ENCODE data around the gene FLYWCH1. TPM values are rescaled to one million over a fixed set of nuclear protein-coding genes. Genes with fewer than 3 reads are reported as not detected.
A peak's percentile ranks its signal among the peaks of the same experiment; 100 is the strongest.
"Not testable (repeated sequence)": the region's sequence is repeated elsewhere in the genome, so short reads cannot be mapped to it uniquely, and the experiment has no call there.

Gene FLYWCH1
- total and polyA plus RNA-seq, 7 donors, result 6.9 to 51.5 (median 28.6) TPM

- Histone ChIP-seq H3K27ac (peak overlapping the region in 2 of 4 donors; percentile 29 to 44), H3K4me3 (peak overlapping the region in 2 of 4 donors; percentile 17 to 19), H3K4me1 (peaks cover 0 to 10% (median 9%) of the 10 kb centered on the region in 4 donors), H3K36me3 (peaks cover 11 to 34% (median 17%) of the 10 kb centered on the region in 4 donors), H3K9me3 (no peaks in the 10 kb centered on the region), H3K27me3 (no peaks in the 10 kb centered on the region)
- 6 to 9% methylated on average over 19 of the region's 19 CpGs for WGBS, 2 donors
- peak; percentile 95 for DNase-seq
- TF ChIP-seq, protein P1, sequence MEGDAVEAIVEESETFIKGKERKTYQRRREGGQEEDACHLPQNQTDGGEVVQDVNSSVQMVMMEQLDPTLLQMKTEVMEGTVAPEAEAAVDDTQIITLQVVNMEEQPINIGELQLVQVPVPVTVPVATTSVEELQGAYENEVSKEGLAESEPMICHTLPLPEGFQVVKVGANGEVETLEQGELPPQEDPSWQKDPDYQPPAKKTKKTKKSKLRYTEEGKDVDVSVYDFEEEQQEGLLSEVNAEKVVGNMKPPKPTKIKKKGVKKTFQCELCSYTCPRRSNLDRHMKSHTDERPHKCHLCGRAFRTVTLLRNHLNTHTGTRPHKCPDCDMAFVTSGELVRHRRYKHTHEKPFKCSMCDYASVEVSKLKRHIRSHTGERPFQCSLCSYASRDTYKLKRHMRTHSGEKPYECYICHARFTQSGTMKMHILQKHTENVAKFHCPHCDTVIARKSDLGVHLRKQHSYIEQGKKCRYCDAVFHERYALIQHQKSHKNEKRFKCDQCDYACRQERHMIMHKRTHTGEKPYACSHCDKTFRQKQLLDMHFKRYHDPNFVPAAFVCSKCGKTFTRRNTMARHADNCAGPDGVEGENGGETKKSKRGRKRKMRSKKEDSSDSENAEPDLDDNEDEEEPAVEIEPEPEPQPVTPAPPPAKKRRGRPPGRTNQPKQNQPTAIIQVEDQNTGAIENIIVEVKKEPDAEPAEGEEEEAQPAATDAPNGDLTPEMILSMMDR (IDR thresholded peaks at IDR 0.05), result peak; percentile 84 to 96 (median 94)
- peak in 2 of 4 donors; percentile 17 for TF ChIP-seq POLR2AphosphoS5 (IDR thresholded peaks at IDR 0.05)
- no peak for TF ChIP-seq POLR2A (IDR thresholded peaks at IDR 0.05)
- no peak for TF ChIP-seq EP300 (IDR thresholded peaks at IDR 0.05)
- intact Hi-C loops (cut with DNase I), result loop anchor here (2.0 to 5.0 kb wide), 2 partner anchors 52 to 55 kb away; partner anchors contain the start of gene PKMYT1
Observed at GRCh38 chr16:2927010-2927646, 15.4 kb downstream of the FLYWCH1 start.

DNA sequence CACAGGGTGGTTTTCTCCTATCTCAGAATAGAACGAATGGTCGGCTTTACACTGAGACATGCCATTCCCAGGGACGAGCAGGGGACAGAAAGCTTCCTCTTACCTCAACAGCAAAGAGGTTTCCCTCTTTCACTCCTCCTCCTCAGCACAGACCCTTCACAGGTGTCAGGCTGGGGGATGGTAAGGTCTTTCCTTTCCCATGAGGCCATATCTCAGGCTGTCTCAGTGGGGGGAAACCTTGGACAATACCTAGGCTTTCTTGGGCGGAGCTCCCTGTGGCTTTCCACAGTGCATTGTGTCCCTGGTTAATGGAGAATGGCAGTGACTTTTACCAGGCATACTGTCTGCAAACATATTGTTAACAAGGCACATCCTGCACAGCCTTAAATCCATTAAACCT, 16.4 kb downstream of the FLYWCH1 start:
- not testable (repeated sequence) for H3K4me1 ChIP-seq, H3K4me3 ChIP-seq, H3K27me3 ChIP-seq, H3K27ac ChIP-seq, H3K9me3 ChIP-seq, DNase-seq
- intact Hi-C loops (cut with DNase I), result loop anchor here (5.0 kb wide), 1 partner anchor 54 kb away; the partner anchor contains the start of gene PKMYT1
- H3K36me3 ChIP-seq, result peaks cover 12 to 31% (median 16%) of the 10 kb centered on the region in 4 donors
- WGBS, 2 donors, result 87 to 92% methylated on average over 4 of the region's 4 CpGs

DNA sequence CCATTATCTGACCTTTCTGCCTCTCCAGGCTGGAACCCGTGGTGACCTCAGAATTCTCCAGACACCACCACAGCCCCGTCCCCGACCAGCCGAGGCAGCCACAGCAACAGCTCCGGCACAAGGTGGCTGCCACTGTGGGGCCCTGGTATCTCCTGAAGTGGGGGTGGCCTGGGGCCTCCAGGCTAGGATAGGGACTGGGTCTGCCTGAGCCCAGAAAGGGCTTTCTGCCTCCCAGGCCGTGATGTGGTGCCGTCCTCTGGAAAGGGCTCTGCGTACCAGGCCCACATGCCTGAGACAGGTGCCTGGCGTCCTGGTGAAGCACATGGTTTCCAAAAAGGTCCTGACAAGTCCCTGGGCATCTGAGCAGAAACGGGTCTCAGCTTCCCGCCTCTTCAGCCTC, 17.1 kb downstream of the FLYWCH1 start:
- TF ChIP-seq EP300 (IDR thresholded peaks at IDR 0.05), result no peak
- TF ChIP-seq, protein P1 (IDR thresholded peaks at IDR 0.05), result no peak
- no peak for TF ChIP-seq POLR2AphosphoS5 (IDR thresholded peaks at IDR 0.05)
- 92% methylated on average over 11 of the region's 11 CpGs for WGBS, 2 donors
- Histone ChIP-seq H3K27me3 (no peaks in the 10 kb centered on the region), H3K27ac (no peak overlapping the region), H3K36me3 (peaks cover 18 to 37% (median 23%) of the 10 kb centered on the region in 4 donors), H3K4me1 (peaks cover 0 to 10% (median 9%) of the 10 kb centered on the region in 4 donors), H3K4me3 (no peak overlapping the region), H3K9me3 (no peaks in the 10 kb centered on the region)
- intact Hi-C loops (cut with DNase I), result loop anchor here (5.0 kb wide), 1 partner anchor 54 kb away; the partner anchor contains the start of gene PKMYT1
- DNase-seq, result no peak

GRCh38 chr16:2929693-2930092, 18.0 kb downstream of the FLYWCH1 start:
- DNase-seq, result no peak
- 93 to 96% methylated on average over 14 of the region's 14 CpGs for WGBS, 2 donors
- Histone ChIP-seq H3K27me3 (no peaks in the 10 kb centered on the region), H3K4me1 (peaks cover 0 to 10% (median 9%) of the 10 kb centered on the region in 4 donors), H3K27ac (no peak overlapping the region), H3K9me3 (no peaks in the 10 kb centered on the region), H3K36me3 (peaks cover 22 to 46% (median 30%) of the 10 kb centered on the region in 4 donors), H3K4me3 (no peak overlapping the region)
- TF ChIP-seq, protein P1 (IDR thresholded peaks at IDR 0.05), result no peak
- TF ChIP-seq EP300 (IDR thresholded peaks at IDR 0.05), result no peak
- TF ChIP-seq POLR2A (IDR thresholded peaks at IDR 0.05), result no peak
- no peak for TF ChIP-seq POLR2AphosphoS5 (IDR thresholded peaks at IDR 0.05)
- intact Hi-C loops (cut with DNase I), result loop anchor here (5.0 kb wide), 1 partner anchor 53 kb away; the partner anchor contains the start of gene PKMYT1

- H3K4me3 ChIP-seq, result no peak overlapping the region
- no peaks in the 10 kb centered on the region for H3K27me3 ChIP-seq
- DNase-seq, result no peak
- H3K9me3 ChIP-seq, result no peaks in the 10 kb centered on the region
- 97 to 98% methylated on average over 15 of the region's 15 CpGs for WGBS, 2 donors
- intact Hi-C loops (cut with DNase I), result no loop called here
- peaks cover 22 to 52% (median 33%) of the 10 kb centered on the region in 4 donors for H3K36me3 ChIP-seq
- no peak for TF ChIP-seq POLR2AphosphoS5 (IDR thresholded peaks at IDR 0.05)
- no peak for TF ChIP-seq POLR2A (IDR thresholded peaks at IDR 0.05)
- no peak for TF ChIP-seq EP300 (IDR thresholded peaks at IDR 0.05)
- TF ChIP-seq, protein P1 (IDR thresholded peaks at IDR 0.05), result no peak
- H3K27ac ChIP-seq, result no peak overlapping the region
- H3K4me1 ChIP-seq, result peaks cover 0 to 10% (median 9%) of the 10 kb centered on the region in 4 donors
Observed at GRCh38 chr16:2930236-2930635, 18.5 kb downstream of the FLYWCH1 start.

DNA sequence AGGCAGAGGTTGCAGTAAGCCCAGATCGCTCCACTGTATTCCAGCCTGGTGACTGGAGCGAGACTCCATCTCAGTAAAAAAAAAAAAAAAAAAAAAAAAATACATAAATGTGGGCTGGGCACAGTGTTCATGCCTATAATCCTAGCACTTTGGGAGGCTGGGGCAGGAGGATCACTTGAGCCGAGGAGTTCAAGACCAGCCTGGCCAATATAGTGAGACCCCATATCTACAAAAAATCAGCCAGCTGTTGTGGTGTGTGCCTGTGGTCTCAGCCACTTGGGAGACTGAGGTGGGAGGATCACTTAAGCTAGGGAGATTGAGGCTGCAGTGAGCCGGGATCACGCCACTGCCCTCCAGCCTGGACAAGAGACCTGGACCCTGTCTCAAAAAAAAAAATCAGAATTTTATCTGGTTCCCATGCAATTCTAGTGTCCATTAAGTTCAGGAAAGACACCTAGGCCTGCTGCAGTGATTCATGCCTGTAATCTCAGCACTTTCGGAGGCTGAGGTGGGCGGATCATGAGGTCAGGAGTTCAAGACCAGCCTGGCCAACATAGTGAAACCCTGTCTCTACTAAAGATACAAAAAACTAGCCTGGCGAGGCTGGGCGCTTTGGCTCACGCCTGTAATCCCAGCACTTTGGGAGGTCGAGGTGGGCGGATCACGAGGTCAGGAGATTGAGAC, 19.6 kb downstream of the FLYWCH1 start:
- H3K4me1 ChIP-seq; H3K27ac ChIP-seq; H3K9me3 ChIP-seq; DNase-seq; intact Hi-C loops (cut with DNase I); H3K27me3 ChIP-seq; H3K4me3 ChIP-seq: not testable (repeated sequence)
- 92 to 93% methylated on average over 13 of the region's 13 CpGs for WGBS, 2 donors
- H3K36me3 ChIP-seq, result peaks cover 22 to 61% (median 38%) of the 10 kb centered on the region in 4 donors
